C4-2B (cell line): Measurements from ENCODE around the gene ALG10.

Experiments used
- ZFX ChIP-seq: fragments of 450-650 bp; IDR thresholded peaks from 2 replicates; pipeline ENCODE4 v1.6.1; 2017
- TF ChIP-seq, protein P1 (sequence below): fragments of 450-650 bp; conservative IDR thresholded peaks from 2 replicates; pipeline ENCODE4 v1.5.1; 2017; ENCODE audit warnings: mild to moderate bottlenecking

DNA sequence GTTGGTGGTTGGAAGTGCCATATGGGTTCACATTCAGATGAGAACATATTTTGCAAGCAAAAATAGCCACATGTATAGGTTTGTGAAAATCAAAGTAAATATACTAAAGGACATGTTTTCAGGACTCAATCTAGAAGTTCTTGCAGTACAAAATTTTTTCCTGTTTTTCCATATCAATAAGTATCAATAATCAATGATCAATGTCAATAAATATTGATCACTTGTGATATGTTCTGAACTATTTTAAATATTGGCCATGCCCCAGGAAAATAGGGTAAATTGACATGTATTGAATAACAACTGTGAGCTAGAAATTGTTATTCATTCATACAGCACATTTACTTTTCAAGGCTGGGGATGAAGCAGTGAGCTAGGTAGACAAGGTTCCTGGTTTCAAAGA lies 24.3 kb downstream of the ALG10 start:
- no peak for TF ChIP-seq ZFX
- TF ChIP-seq, protein P1, sequence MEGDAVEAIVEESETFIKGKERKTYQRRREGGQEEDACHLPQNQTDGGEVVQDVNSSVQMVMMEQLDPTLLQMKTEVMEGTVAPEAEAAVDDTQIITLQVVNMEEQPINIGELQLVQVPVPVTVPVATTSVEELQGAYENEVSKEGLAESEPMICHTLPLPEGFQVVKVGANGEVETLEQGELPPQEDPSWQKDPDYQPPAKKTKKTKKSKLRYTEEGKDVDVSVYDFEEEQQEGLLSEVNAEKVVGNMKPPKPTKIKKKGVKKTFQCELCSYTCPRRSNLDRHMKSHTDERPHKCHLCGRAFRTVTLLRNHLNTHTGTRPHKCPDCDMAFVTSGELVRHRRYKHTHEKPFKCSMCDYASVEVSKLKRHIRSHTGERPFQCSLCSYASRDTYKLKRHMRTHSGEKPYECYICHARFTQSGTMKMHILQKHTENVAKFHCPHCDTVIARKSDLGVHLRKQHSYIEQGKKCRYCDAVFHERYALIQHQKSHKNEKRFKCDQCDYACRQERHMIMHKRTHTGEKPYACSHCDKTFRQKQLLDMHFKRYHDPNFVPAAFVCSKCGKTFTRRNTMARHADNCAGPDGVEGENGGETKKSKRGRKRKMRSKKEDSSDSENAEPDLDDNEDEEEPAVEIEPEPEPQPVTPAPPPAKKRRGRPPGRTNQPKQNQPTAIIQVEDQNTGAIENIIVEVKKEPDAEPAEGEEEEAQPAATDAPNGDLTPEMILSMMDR = no peak
